ENCODE results near the gene KRTAP10-4. TPM values are rescaled to one million over a fixed set of nuclear protein-coding genes. Genes with fewer than 3 reads are reported as not detected.

Gene KRTAP10-4
- total and polyA plus RNA-seq, 2 experiments from 2014 or later = not detected

- TF ChIP-seq ZNF462 (CRISPR knock-in tag; IDR thresholded peaks at IDR 0.05) (no peak), STAT1 (IDR thresholded peaks at IDR 0.05; ENCODE audit: unreplicated experiment) (no peak), EZH2 (IDR thresholded peaks at IDR 0.05; ENCODE audit: low read depth, unreplicated experiment) (no peak), POLR2AphosphoS5 (IDR thresholded peaks at IDR 0.05; ENCODE audit: low read depth) (no peak), CTCF (conservative IDR thresholded peaks at IDR 0.05; ENCODE audit: low read depth in 2 of 2) (no peak), ZNF331 (CRISPR knock-in tag; IDR thresholded peaks at IDR 0.05; ENCODE audit: low read depth) (no peak)
Measured at GRCh38 chr21:44555200-44555875, 18.2 kb upstream of the KRTAP10-4 start (continued).

- H3K27ac ChIP-seq (ENCODE audit: low read depth) = no peak overlapping the region
- H3K4me2 ChIP-seq = no peak overlapping the region
- H3K4me1 ChIP-seq (ENCODE audit: insufficient read depth) = peaks cover 10% of the 10 kb centered on the region; the same call in 1 of the 2 replicates
- no peaks in the 10 kb centered on the region for H3K27me3 ChIP-seq (ENCODE audit: insufficient read depth)
- H4K20me1 ChIP-seq (replicated peaks; ENCODE audit: insufficient read depth) = no peaks in the 10 kb centered on the region
- Mint-ChIP-seq H3K36me3 (ENCODE audit: low read depth) (no peaks in the 10 kb centered on the region; the same call in 2 of the 3 replicates), H3K27me3 (ENCODE audit: insufficient read depth, low read depth, poor library complexity) (peaks cover 11% of the 10 kb centered on the region), H3K27ac (no peak overlapping the region), H3K4me1 (peaks cover 25% of the 10 kb centered on the region), H3K4me3 (no peak overlapping the region), H3K9me3 (no peaks in the 10 kb centered on the region)
- H2AFZ ChIP-seq = no peak overlapping the region
- no peaks in the 10 kb centered on the region for H3K9me2 ChIP-seq (ENCODE audit: insufficient read depth)
- DNase-seq (ENCODE audit: low spot score) = no peak
- no peaks in the 10 kb centered on the region for H3K79me2 ChIP-seq (replicated peaks; ENCODE audit: insufficient read depth)
- H3F3A ChIP-seq (replicated peaks; ENCODE audit: low read depth) = 0 out of 2 replicates have a peak, but pooled peaks cover 2% of the 10 kb centered on the region
- no peak overlapping the region for H3K4me3 ChIP-seq
- no peak for ATAC-seq
- no peaks in the 10 kb centered on the region for H3K36me3 ChIP-seq (ENCODE audit: insufficient read depth)
- TF ChIP-seq REST (IDR thresholded peaks at IDR 0.05; ENCODE audit: unreplicated experiment) = no peak
Measured at GRCh38 chr21:44556879-44557278, 16.6 kb upstream of the KRTAP10-4 start.

Data from GM23338 (cell line).